Subcutaneous adipose tissue (tissue), 4 donors: Measurements from ENCODE around the gene CALHM6. TPM values are rescaled to one million over a fixed set of nuclear protein-coding genes. Genes with fewer than 3 reads are reported as not detected.

Experiments
- total RNA-seq, 4 donors: library from RNA; depleted of rRNA; stranded (reverse); fragments of >200 nt; gene quantifications; one replicate each; pipeline ENCODE4 v1.1.0, GENCODE V29; 2016
- TF ChIP-seq, protein P1 (sequence below): fragments of 450-650 bp; IDR thresholded peaks from one replicate; pipeline ENCODE4 v1.5.1; 2016; ENCODE audit warnings: low read depth, mild to moderate bottlenecking, control low read depth, antibody characterized with exemption, moderate library complexity

The CALHM6 gene
- total RNA-seq, 4 donors from 2014 or later, result 0.65 to 9.2 (median 3.7) TPM

DNA sequence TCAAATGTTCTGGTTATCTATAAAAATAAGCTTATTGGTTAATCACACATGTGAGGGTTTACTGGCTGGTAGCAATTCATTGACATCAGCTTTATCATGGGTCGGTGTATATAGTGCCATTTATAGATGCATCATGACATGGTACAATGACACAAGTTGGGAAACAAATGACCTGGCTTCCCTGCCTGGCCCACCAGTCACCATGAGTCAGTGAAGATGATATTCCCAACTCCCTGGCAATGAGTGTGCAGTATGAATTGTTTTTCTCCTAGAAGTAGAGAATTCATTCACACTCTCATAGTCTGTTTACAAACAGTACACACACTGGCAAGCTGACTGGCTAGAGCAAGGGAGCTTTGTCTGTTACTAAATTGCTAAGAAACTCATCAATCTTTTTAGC is 37.2 kb upstream of the CALHM6 start:
- TF ChIP-seq, protein P1, sequence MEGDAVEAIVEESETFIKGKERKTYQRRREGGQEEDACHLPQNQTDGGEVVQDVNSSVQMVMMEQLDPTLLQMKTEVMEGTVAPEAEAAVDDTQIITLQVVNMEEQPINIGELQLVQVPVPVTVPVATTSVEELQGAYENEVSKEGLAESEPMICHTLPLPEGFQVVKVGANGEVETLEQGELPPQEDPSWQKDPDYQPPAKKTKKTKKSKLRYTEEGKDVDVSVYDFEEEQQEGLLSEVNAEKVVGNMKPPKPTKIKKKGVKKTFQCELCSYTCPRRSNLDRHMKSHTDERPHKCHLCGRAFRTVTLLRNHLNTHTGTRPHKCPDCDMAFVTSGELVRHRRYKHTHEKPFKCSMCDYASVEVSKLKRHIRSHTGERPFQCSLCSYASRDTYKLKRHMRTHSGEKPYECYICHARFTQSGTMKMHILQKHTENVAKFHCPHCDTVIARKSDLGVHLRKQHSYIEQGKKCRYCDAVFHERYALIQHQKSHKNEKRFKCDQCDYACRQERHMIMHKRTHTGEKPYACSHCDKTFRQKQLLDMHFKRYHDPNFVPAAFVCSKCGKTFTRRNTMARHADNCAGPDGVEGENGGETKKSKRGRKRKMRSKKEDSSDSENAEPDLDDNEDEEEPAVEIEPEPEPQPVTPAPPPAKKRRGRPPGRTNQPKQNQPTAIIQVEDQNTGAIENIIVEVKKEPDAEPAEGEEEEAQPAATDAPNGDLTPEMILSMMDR, result no peak

DNA sequence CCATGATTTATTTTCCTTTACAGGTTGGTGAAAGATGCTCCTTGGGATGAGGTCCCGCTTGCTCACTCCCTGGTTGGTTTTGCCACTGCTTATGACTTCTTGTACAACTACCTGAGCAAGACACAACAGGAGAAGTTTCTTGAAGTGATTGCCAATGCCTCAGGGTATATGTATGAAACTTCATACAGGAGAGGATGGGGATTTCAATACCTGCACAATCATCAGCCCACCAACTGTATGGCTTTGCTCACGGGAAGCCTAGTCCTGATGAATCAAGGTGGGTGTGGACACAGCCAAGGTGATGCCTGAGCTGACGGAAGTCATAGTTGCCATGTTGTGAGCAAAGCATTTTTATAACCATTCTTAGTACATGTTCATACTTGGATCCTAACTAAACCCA is 34.6 kb upstream of the CALHM6 start:
- TF ChIP-seq, protein P1, result no peak

DNA sequence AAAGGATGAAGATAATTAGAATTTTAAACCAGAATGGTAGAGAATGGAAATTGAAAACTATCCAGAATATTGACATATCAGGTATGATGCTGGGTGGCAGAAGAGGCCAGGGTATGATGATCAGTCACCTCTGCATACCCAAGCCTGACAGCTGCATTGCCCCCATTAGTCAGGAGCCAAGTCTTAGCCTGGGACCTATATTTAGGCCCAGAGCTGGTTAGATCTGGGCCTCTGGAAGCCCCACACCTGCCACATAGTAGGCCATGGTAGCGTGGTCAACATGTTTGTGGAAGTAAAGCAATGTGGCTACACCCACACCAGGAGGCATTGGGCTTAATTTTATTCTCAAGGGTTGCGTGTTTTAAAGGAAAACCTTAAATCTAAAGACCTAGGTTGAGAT is 32.1 kb upstream of the CALHM6 start:
- TF ChIP-seq, protein P1, result no peak

DNA sequence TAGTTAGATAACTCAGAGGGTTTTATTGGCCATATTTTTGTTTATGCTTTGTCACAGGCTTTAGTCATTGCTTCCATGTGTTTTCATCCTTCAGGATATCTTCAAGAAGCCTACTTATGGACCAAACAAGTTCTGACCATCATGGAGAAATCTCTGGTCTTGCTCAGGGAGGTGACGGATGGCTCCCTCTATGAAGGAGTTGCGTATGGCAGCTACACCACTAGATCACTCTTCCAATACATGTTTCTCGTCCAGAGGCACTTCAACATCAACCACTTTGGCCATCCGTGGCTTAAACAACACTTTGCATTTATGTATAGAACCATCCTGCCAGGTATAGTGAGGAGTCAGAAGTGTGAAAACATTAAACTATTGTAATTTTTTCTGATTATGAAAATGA is 30.3 kb upstream of the CALHM6 start:
- TF ChIP-seq, protein P1, result no peak

- TF ChIP-seq, protein P1, result no peak
These were observed 29.1 kb upstream of the CALHM6 start for GRCh38 chr6:116431964-116432595.

- TF ChIP-seq, protein P1, result no peak
These were observed 27.9 kb upstream of the CALHM6 start for GRCh38 chr6:116433206-116433712.

- TF ChIP-seq, protein P1, result no peak
These were observed 27.0 kb upstream of the CALHM6 start for GRCh38 chr6:116434056-116434725.
